ENCODE measurements around the gene HECW1. TPM values are rescaled to one million over a fixed set of nuclear protein-coding genes. Genes with fewer than 3 reads are reported as not detected.

The HECW1 gene
- total and polyA plus RNA-seq, 10 of the 15 experiments (the other 5 are each of a cell fraction or from before 2014, with no cell fraction given), result under 0.01 to 0.31 (median 0.04) TPM; not detected in 3

GRCh38 chr7:43076606-43077005, 35.8 kb upstream of the HECW1 start:
- peak overlapping the region; percentile 21 for H3K27ac ChIP-seq (ENCODE audit: control insufficient read depth, insufficient read depth)
- H3K9ac ChIP-seq (ENCODE audit: control insufficient read depth, insufficient read depth, low read length), result no peak overlapping the region
- no TSS peak for BruUV-seq (replicated peaks)
- RAD21 ChIA-PET (ENCODE audit: unreplicated experiment), result interaction anchor here (0.8 to 3.0 kb wide), 7 partner anchors 19 to 144 kb away, joined by 3 to 18 read pairs (median 8); partner anchors contain the start of genes MRPL32 and PSMA2
- H3K4me2 ChIP-seq (ENCODE audit: control insufficient read depth, insufficient read depth), result no peak overlapping the region; the same call in 1 of the 2 replicates
- no peaks in the 10 kb centered on the region for H3K36me3 ChIP-seq (ENCODE audit: control insufficient read depth in 2 of 2, insufficient read depth in 2 of 2, low read length in 1 of 2)
- no peak overlapping the region for H2AFZ ChIP-seq (ENCODE audit: control insufficient read depth, low read depth, low read length)
- WGBS (ENCODE audit: insufficient coverage, insufficient replicate concordance, low lambda C conversion rate, missing lambda C conversion rate), result 96% methylated on average over 14 of the region's 14 CpGs
- FAIRE-seq (no peak), ATAC-seq (no peak), DNase-seq (ENCODE audit: low read depth, low spot score) (no peak)
- peaks cover 11% of the 10 kb centered on the region for H3K9me3 ChIP-seq (replicated peaks; ENCODE audit: control insufficient read depth, insufficient read depth, low read length)
- CTCF ChIA-PET, result interaction anchor here (0.8 to 3.6 kb wide), 9 partner anchors 8 to 659 kb away, joined by 3 to 16 read pairs (median 3); no protein-coding TSS in a partner anchor
- SMC1A ChIA-PET (ENCODE audit: uncharacterized antibody, unreplicated experiment), result interaction anchor here (0.7 to 3.8 kb wide), 15 partner anchors 9 to 238 kb away, joined by 3 to 52 read pairs (median 5); no protein-coding TSS in a partner anchor
- intact Hi-C loops (cut with micrococcal nuclease; ENCODE audit: unreplicated experiment), result loop anchor here (10.0 kb wide), 1 partner anchor 378 kb away; no protein-coding TSS in a partner anchor
- H3K27me3 ChIP-seq (replicated peaks in 1 of 2; ENCODE audit: control insufficient read depth in 2 of 2, insufficient read depth in 2 of 2, low read length in 1 of 2), result no peaks in the 10 kb centered on the region
- H3K4me3 ChIP-seq, result no peak overlapping the region
- H3K79me2 ChIP-seq (ENCODE audit: control insufficient read depth, insufficient read depth, low read length), result no peaks in the 10 kb centered on the region
- H3K4me1 ChIP-seq (ENCODE audit: control insufficient read depth, insufficient read depth, low read length), result peaks cover 13% of the 10 kb centered on the region
- H4K20me1 ChIP-seq (ENCODE audit: control insufficient read depth, insufficient read depth), result no peaks in the 10 kb centered on the region
- POLR2A ChIA-PET, result interaction anchor here (0.7 to 1.5 kb wide), 6 partner anchors 18 to 493 kb away, joined by 3 to 6 read pairs (median 4); no protein-coding TSS in a partner anchor
- TF ChIP-seq BRCA1 (IDR thresholded peaks at IDR 0.05; ENCODE audit: low read depth, low read length), result no peak
- peak; percentile 86 for TF ChIP-seq ZBTB33 (IDR thresholded peaks at IDR 0.05)
- no peak for TF ChIP-seq FOXK2 (IDR thresholded peaks at IDR 0.05)
- TF ChIP-seq RAD51 (IDR thresholded peaks at IDR 0.05), result no peak
- no peak for TF ChIP-seq CEBPB (IDR thresholded peaks at IDR 0.05; ENCODE audit: borderline replicate concordance in 1 of 2, low read depth in 2 of 2, low read length in 2 of 2)
- no peak for TF ChIP-seq NKRF (conservative IDR thresholded peaks at IDR 0.05)
- TF ChIP-seq ELK1 (IDR thresholded peaks at IDR 0.05; ENCODE audit: low read depth, low read length), result no peak
- no peak for TF ChIP-seq NFYB (IDR thresholded peaks at IDR 0.05; ENCODE audit: insufficient read depth, low read depth, low read length)
- no peak for TF ChIP-seq KDM1A (IDR thresholded peaks at IDR 0.05; ENCODE audit: borderline replicate concordance)
- no peak for TF ChIP-seq ZSCAN29 (IDR thresholded peaks at IDR 0.05)
- no peak for TF ChIP-seq LARP7 (IDR thresholded peaks at IDR 0.05)
- TF ChIP-seq NFIC (IDR thresholded peaks at IDR 0.05; ENCODE audit: low read depth, low read length), result no peak
- peak; percentile 12; the same call in 1 of the 2 replicates for TF ChIP-seq FOXM1 (IDR thresholded peaks at IDR 0.05; ENCODE audit: low read depth, low read length)
- TF ChIP-seq MYB (IDR thresholded peaks at IDR 0.05; ENCODE audit: borderline replicate concordance, low read depth, low read length), result no peak
- TF ChIP-seq TCF7 (IDR thresholded peaks at IDR 0.05; ENCODE audit: borderline replicate concordance), result 0 out of 2 replicates have a peak, but pooled peaks have one; percentile 4
- peak; percentile 79 for TF ChIP-seq MLLT1 (IDR thresholded peaks at IDR 0.05)
- no peak for TF ChIP-seq POLR2A (IDR thresholded peaks at IDR 0.05; ENCODE audit: low read depth, low read length)
- in situ Hi-C loops (cut with MboI), result no loop called here

Measured in GM12878 (cell line).